HG03175 (cell line): ENCODE results near the gene MYO15B.
"Not testable (repeated sequence)": the region's sequence is repeated elsewhere in the genome, so short reads cannot be mapped to it uniquely, and the experiment has no call there.

Source experiments
- ATAC-seq: cut with Tn5 transposase; IDR thresholded peaks from one replicate; pipeline ENCODE4 v1.9.1; 2021; ENCODE audit warnings: mild to moderate bottlenecking, moderate library complexity; ENCODE audit not compliant: unreplicated experiment

MYO15B gene

DNA sequence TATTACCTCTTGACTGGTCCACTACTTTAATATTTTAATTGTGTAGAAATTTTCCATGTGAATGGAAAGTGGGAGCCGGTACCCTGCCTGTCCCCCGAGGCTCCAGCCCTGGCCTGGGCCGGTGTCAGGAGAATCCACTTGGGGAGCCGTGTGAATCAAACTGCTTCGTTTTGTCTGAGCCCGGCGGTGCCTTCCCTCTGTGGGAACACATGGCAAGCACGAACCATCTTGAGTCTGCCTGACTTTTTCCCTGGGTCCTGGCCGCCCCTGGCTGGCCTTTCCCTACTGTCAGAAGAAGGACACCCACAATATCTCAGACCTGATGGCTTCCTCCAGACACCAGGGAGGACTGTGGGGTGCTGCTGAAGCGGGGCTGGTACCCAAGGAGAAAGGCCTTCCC, 12.4 kb upstream of the MYO15B start:
- no peak for ATAC-seq

DNA sequence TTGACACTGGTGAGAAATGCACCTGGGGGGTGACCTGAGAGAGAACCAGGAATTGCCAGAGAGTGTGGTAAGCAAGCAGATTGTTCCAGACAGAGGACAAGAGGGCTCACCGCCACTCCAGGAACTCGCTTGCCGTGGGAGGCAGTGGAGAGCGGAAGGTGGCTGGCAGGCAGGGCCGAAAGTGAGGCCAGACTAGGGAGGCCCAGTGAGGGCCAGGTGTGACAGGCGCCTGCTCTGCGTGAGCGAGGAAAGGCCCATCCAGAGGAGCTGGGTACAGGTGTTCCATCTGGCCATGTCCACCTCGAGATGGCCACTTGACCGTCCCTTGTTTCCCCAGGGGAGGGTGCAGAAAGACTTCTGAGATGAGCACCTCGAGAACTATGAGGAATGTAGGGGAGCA, 11.9 kb upstream of the MYO15B start:
- ATAC-seq = no peak

DNA sequence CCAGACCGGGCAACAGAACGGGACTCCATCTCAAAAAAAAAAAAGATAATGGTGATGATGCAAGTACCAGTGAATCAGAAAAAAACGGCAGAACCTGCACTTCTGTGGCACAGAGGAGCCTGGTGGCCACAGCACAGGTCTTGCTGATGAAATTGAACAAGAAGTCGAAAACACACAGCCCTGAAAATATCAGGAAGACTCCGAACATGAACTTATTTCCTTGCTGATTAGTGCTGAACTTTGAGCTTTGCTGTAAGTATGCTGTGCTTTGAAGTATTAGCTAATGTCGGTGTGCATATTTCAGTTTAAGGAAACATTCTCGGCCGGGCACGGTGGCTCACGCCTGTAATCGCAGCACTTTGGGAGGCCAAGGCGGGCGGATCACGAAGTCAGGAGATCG, 10.9 kb upstream of the MYO15B start:
- ATAC-seq = no peak

DNA sequence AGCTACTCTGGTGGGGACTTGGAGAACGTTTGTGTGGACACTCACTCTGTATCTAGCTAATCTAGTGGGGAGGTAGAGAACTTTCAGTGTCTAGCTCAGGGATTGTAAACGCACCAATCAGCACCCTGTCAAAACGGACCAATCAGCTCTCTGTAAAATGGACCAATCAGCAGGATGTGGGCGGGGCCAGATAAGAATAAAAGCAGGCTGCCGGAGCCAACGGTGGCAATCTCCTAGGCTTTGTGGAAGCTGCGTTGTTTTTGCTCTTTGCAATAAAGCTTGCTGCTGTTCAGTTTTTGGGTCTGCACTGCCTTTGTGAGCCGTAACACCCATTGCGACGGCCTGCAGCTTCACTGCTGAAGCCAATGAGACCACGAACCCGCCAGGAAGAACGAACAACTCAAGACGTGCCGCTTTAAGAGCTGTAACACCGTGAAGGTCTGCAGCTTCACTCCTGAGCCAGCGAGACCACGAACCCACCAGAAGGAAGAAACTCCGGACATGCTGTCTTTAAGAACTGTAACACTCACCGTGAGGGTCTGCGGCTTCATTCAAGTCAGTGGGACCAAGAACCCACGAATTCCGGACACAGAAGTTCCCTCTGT, 6.4 kb upstream of the MYO15B start:
- ATAC-seq = not testable (repeated sequence)

DNA sequence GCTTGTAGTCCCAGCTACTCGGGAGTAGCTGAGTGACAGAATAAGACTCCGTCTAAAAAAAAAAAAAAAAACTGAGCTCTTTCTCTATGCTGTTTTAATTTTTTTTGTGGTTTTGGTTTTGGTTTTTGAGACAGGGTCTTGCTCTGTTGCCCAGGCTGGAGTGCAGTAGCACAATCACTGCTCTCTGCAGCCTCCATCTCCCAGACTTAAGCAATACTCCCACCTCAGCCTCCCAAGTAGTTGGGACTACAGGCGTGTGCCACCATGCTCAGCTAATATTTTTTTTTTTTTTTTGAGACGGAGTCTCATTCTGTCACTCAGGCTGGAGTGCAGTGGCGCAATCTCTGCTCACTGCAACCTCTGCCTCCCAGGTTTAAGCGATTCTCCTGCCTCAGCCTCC, 4.4 kb upstream of the MYO15B start:
- ATAC-seq = not testable (repeated sequence)

DNA sequence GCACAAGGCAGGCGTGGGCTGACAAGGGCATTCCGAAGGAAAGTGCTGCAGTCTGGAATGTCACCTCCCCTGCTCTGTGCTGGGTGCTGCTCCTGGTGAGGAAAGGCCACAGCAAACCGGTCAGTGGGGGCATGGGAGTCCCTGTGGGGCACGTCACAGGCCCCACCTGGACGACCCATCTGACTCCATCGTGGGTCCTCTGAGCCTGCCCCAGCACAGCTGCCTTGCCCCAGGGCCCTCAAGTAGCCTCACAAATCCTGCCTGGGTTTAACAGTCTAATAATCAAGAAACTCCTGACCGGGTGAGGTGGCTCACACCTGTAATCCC, 2.8 kb upstream of the MYO15B start:
- no peak for ATAC-seq

DNA sequence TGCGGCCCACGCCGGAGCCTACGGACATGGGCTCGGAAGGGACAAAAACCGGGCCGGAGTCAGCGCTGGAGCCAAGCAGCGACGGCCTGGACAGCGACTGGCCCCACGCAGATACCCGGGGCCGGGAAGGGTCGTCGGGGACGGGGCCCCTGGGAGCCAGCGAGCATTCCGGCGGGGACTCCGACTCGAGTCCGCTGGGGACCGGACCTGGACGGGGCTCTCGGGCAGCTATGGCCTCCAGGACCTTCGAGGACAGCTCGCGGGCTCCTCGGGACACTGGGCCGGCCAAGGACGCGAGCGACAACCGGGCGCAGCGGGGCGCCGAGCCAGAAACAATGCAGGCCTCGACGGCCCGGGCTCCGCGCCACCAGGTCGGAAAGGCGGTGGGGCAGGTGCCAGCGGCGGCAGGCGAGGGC, 1.0 kb downstream of the MYO15B start:
- ATAC-seq = peak; percentile 19

DNA sequence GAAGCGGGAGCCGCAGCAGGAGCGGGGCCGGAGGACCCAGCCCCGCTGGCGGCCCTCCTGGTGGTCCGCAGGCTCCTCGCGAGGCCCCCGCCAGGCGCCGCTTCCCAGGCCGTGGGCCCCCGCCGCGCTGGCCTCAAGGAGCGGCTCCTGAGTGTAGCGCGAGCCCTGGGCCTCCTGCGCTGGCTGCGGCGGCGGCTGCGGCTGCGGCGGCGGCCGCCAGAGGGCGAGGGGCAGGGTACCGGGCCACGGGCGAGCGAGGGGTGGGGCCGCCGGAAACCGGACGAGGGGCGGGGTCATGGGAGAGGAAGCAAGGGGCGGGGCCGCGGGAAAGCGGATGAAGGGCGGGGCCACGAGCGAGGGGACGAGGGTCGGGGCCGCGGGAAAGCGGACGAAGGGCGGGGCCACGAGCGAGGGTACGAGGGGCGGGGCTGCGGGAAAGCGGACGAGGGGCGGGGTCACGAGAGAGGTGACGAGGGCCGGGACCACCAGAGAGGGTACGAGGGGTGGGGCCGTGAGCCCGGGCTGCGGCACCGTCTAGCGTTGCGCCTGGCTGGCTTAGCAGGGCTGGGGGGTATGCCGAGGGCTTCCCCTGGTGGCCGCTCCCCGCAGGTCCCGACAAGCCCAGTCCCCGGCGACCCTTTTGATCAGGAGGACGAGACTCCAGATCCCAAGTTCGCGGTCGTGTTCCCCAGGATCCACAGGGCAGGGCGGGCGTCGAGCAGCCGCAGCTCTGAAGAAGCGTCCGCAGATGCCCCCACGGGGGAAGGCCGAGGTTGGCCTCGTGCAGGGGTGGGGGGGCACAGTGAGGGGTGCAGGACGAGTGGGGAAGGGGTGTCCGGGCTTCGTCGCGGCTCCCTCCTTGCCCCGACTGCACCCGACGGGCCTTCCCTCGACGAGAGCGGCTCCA, 1.7 kb downstream of the MYO15B start:
- ATAC-seq = peak; percentile 74

DNA sequence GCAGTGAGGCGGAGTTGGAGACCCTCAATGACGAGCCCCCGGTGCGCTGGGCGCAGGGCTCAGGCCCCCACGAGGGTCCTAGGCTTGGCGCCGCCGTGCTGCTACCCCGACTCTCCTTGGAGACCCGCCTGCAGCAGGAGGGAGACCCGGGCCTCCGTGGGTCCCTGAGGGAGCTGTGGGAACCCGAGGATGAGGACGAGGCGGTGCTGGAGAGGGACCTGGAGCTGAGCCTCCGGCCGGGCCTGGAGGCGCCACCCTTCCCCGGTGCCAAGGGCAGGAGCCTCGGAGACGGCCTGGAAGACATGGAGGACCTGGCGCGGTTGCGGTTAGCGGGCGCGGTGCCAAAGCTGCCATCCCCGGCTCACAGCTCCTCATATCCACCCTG, 2.3 kb downstream of the MYO15B start:
- ATAC-seq = no peak

DNA sequence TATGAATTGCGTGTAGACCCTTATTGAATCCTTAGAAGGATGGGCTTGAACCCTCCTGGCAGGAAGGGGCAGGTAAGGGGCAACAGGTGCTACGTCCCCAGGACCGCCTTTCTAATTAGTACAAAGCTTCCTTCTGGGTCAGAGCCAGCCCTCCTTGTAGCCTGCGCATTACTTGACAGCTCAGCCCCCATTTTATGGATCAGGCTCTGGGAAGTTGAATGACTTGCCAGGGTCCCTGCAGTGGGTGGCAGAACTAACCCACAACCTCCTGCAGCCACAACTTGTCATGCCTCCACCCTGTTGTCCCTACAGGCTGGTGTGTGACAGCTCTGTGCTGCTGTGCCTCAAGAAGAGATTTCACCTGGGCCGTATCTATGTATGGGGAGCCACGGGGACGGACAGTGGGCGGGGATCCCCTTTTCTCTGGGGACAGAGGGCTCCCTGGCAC, 2.7 kb downstream of the MYO15B start:
- ATAC-seq = no peak

DNA sequence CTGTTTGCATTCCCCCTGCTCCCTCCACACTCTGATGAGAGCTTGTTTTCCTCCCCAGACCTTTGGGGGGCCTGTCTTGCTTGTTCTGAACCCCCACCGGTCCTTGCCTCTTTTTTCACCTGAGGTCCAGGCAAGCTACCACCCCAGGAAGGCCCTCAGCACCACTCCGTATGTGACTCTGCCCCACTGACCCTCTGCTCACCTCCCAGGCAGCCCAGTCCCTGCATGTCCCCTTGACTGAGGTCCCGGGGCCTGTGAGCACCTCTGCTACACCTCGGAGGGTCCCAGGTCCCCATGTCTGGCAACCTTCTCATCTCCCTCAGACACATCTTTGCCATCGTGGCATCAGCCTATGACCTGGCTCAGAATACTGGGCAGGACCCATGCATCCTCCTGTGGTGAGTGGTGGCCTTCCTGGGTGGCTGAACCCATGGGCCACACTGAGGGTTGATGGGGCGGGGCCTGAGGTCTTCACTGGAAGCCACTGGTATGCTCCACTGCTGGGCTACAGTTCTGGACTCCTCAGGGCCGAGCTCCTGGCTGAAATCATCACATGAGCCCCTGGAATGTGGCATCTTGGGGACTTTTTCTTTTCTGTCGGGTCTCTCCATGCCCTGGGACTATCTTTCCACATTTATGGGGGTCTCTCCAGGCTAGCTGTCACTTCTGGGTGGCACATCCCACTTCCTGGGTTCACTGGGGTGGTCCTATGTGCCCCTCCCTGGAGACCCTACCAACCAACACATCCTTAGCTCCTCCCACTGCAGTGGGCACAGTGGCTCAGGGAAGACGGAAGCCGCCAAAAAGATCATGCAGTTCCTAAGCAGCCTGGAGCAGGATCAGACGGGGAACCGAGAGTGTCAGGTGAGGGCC, 3.5 kb downstream of the MYO15B start:
- ATAC-seq = no peak

DNA sequence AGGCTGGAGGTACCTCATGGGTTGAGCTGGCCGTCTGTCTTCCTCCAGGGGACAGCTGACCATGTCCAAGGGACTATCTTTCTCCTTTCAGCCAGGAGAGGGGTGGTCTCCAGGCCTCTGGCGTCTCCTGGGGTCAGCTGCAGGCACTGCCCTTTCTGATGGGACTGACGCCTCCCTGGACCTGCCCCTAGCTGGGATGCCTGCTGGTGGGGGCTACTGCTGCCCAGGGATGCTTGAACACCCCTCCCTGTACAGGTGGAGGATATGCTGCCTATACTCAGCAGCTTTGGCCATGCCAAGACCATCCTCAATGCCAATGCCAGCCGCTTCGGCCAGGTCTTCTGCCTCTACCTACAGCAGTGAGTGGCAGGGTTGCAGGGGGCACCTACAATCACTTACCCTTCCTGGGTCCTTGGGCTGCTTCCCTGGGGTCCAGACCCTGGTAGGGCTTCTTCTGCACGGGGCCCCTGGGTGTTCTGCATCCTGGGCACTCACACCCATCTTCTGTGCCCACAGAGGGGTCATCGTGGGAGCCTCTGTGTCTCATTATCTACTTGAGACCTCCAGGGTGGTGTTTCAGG, 4.2 kb downstream of the MYO15B start:
- no peak for ATAC-seq

DNA sequence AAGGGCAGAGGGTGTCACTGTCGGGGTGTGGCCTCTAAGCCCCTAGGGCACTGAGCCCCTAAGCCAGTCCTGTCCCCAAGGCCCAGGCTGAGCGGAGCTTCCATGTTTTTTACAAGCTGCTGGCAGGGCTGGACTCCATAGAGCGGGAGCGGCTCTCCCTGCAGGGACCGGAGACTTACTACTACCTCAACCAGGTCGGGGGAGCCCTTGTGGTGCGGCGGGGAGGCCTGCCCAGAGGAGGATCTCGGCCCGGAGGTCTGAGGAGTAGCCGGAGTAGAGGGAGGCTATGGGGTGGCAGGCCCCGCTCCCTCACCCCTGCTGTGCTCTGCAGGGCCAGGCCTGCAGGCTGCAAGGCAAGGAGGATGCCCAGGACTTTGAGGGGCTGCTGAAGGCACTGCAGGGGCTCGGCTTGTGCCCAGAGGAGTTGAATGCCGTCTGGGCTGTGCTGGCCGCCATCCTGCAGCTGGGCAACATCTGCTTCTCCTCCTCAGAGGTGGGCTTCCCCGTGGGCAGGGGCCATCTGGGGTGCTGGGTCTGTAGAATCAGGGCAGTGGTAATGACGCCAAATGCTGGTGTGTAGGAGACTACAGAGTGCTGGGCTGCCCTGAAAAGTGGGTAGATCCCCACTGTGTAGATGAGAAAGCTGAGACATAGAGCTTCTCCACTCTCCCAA, 4.9 kb downstream of the MYO15B start:
- ATAC-seq = no peak

DNA sequence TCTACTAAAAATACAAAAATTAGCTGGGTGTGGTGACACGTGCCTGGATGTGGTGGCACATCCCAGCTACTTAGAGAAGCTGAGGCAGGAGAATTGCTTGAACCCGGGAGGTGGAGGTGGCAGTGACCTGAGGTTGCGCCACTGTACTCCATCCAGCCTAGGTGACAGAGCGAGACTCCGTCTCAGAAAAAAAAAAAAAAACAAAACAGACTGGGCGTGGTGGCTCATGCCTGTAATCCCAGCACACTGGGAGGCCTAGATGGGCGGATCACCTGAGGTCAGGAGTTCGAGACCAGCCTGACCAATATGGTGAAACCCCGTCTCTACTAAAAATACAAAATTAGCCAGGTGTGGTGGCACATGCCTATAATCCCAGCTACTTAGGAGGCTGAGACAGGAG, 5.8 kb downstream of the MYO15B start:
- not testable (repeated sequence) for ATAC-seq

DNA sequence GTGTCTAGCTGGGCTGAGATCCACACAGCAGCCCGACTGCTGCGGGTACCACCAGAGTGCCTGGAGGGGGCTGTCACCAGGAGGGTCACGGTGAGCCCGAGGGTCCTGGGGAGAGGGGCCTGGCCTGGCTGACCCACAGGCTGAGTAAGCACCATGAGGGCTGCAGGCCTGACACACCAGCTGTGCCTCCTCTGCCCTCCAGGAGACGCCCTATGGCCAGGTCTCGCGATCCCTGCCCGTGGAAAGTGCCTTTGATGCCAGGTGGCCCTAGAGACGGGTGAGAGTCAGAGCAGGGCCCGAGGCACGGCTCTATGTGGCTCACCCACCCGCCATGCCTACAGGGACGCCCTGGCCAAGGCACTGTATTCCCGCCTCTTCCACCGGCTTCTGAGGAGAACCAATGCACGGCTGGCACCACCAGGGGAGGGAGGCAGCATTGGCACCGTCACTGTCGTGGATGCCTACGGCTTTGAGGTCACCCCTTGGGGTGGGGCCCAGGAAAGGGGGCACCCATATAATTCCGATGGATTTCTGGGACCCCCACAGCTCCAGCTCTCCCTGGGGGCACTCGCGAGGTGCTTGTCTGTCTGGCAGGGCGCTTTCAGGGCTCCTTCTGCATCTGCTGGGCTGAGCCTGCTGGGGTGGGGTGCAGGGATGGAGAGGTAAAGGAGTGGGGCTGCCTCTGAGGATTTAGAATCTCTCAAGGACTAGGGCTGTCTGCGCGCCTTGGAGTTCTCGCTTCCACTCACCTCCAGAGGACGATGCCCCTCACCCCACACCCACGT, 7.1 kb downstream of the MYO15B start:
- ATAC-seq = no peak

DNA sequence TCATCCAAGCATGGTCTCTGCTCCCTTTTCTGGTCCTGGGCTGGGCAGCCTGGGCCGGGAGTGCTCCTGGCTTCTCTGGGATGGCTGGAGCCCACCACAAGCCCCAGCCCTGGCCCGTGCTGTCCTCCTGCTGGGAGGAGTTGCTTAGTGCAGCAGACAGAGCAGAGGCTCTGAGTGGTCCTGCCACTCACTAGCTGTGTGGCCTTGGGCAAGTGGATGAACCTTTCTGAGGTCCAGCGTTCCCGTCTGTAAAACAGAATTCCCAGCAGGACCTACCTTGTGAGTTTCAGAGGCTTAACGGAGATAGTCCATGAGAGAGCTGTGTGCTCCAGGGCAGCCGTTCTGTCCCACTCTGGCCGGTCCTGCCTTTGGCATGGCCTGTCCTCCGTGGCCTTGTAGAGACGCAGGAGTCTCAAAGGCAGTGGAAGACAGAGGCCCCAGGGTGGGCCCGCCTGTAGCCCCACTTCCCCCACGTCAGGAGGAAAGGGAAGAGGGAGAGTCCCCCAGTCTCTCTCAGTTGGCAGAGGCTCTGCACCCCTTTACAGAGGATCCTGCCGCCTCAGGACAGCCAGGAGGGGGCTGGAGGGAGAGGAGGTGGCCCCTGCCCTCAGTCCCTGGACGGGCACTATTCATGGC, 7.8 kb downstream of the MYO15B start:
- no peak for ATAC-seq

DNA sequence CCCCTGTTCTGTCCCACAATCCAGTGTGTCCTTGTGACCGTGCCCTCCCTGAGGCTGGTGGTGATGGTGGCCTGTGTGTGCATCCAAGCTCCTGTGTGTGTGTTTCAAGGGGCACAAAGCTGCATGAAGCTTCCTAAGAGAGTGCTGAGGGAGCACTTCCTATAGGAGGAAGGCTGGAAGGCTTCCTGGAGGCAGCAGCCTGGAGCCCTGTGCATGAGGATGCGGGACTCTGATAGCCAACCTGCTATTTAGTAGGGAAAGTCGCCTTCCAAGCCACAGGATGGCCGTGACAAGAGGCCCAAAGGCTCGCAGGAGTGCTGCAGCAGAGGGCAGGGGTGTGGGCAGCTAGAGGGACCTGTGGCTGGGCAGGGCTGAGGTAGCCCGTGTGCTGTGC, 8.3 kb downstream of the MYO15B start:
- ATAC-seq = no peak

DNA sequence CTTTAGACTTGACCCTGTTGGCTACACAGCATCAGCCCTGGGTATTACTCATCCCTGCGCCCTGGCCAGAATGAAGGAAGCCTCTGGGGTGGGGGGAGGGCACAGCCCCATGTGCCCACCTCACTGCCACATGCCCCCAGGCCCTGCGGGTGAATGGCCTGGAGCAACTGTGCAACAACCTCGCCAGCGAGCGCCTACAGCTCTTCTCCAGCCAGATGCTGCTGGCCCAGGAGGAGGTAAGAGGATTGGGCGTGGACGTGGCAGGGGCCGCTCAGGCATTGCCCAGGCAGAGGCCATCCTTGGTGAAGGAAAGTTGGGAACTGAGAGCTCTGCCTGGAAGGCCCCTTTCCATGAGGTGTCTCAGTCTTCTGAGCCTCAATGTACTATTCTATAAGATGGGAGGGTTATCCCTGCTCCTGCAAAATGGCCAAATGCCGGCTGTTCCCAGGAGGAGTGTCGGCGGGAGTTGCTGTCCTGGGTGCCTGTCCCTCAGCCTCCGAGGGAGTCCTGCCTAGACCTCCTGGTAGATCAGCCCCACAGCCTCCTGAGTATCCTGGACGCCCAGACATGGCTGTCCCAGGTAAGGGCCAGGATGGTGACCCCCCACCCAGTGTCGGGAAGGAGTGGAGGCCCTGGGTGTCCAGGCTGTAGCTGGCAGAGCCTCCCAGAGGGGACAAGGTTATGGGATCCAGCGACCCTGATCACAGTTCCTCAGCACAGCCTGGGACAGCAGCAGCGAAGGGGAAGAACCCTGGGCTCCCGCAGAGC, 8.9 kb downstream of the MYO15B start:
- no peak for ATAC-seq
